Neuronal stem cell (in vitro differentiated cells): ENCODE data around the gene KLB.
"Not testable (repeated sequence)": the region's sequence is repeated elsewhere in the genome, so short reads cannot be mapped to it uniquely, and the experiment has no call there.

ENCODE experiments used
- DNase-seq: peaks from one replicate; pipeline ENCODE4 v3.0.0-alpha.2; 2013; ENCODE audit warnings: low spot score
- H2AFZ ChIP-seq: one replicate; pipeline ENCODE4 v1.6.1; 2013; ENCODE audit warnings: mild to moderate bottlenecking, low read length, inconsistent platforms
- H2AK5ac ChIP-seq: 2 replicates; pipeline ENCODE4 v1.6.1; 2013; ENCODE audit warnings: low read depth, mild to moderate bottlenecking, inconsistent platforms, low read length, moderate library complexity, mixed read lengths
- H2BK120ac ChIP-seq: 2 replicates; pipeline ENCODE4 v1.6.1; 2013; ENCODE audit warnings: low read depth, mild to moderate bottlenecking, inconsistent platforms, low read length, moderate library complexity, mixed read lengths
- H2BK12ac ChIP-seq: one replicate; pipeline ENCODE4 v1.6.1; 2013; ENCODE audit warnings: low read length, inconsistent platforms
- H2BK15ac ChIP-seq: 2 replicates; pipeline ENCODE4 v1.6.1; 2013; ENCODE audit warnings: mild to moderate bottlenecking, low read length, inconsistent platforms, mixed read lengths
- H2BK5ac ChIP-seq: one replicate; pipeline ENCODE4 v1.6.1; 2013; ENCODE audit warnings: inconsistent platforms, mild to moderate bottlenecking, low read length, moderate library complexity
- H3K14ac ChIP-seq: one replicate; pipeline ENCODE4 v1.6.1; 2013; ENCODE audit warnings: low read length, inconsistent platforms
- H3K18ac ChIP-seq: 2 replicates; pipeline ENCODE4 v1.6.1; 2013; ENCODE audit warnings: low read length, inconsistent platforms
- H3K23ac ChIP-seq: 2 replicates; pipeline ENCODE4 v1.6.1; 2013; ENCODE audit warnings: low read depth, mild to moderate bottlenecking, mixed read lengths, low read length, inconsistent platforms; ENCODE audit not compliant: poor library complexity
- H3K27ac ChIP-seq: replicated peaks from 3 replicates; pipeline ENCODE4 v1.5.1; 2013; ENCODE audit warnings: low read length, inconsistent platforms
- H3K27me3 ChIP-seq, 3 experiments: 2 replicates each; pipeline ENCODE4 v1.6.1; 2013; ENCODE audit warnings: low read length in 3 of 3, mild to moderate bottlenecking in 2 of 3, inconsistent platforms in 1 of 3, low read depth in 1 of 3, mixed read lengths in 1 of 3, moderate library complexity in 1 of 3; ENCODE audit not compliant: control insufficient read depth in 3 of 3, insufficient read depth in 3 of 3
- H3K36me3 ChIP-seq, 2 donors: replicated peaks in 1 of 2; 2 replicates each; pipeline ENCODE4 v1.6.1; 2013; ENCODE audit warnings: low read length in 2 of 2; ENCODE audit not compliant: control insufficient read depth in 2 of 2, insufficient read depth in 2 of 2
- H3K4ac ChIP-seq: 2 replicates; pipeline ENCODE4 v1.6.1; 2013; ENCODE audit warnings: inconsistent platforms, mild to moderate bottlenecking, low read length, moderate library complexity
- H3K4me1 ChIP-seq, 2 donors: 1 replicate in 1 of 2; 2 replicates in 1 of 2; pipeline ENCODE4 v1.6.1; 2013; ENCODE audit warnings: low read length in 2 of 2, low read depth in 1 of 2; ENCODE audit not compliant: control insufficient read depth in 2 of 2, insufficient read depth in 1 of 2
- H3K4me2 ChIP-seq: one replicate; pipeline ENCODE4 v1.6.1; 2013; ENCODE audit warnings: mild to moderate bottlenecking, low read length, inconsistent platforms; ENCODE audit not compliant: insufficient read depth, poor library complexity, severe bottlenecking
- H3K4me3 ChIP-seq, 2 donors: 2 replicates each; pipeline ENCODE4 v1.5.1; 2013; ENCODE audit warnings: low read length in 2 of 2, mild to moderate bottlenecking in 2 of 2, inconsistent platforms in 1 of 2, moderate library complexity in 1 of 2
- H3K79me1 ChIP-seq: one replicate; pipeline ENCODE4 v1.6.1; 2013; ENCODE audit warnings: low read depth, mild to moderate bottlenecking, inconsistent platforms, low read length, moderate library complexity
- H3K9ac ChIP-seq: one replicate; pipeline ENCODE4 v1.6.1; 2013; ENCODE audit warnings: mild to moderate bottlenecking, low read depth, low read length, inconsistent platforms; ENCODE audit not compliant: poor library complexity
- H3K9me3 ChIP-seq, 2 donors: replicated peaks in 1 of 2; 2 replicates each; pipeline versions ENCODE3 to v1.6.1; 2013; ENCODE audit warnings: low read length in 2 of 2, mild to moderate bottlenecking in 2 of 2, inconsistent platforms in 1 of 2, low read depth in 1 of 2, mixed read lengths in 1 of 2, moderate library complexity in 1 of 2; ENCODE audit not compliant: control insufficient read depth in 2 of 2, insufficient read depth in 1 of 2
- H4K8ac ChIP-seq: one replicate; pipeline ENCODE4 v1.6.1; 2013; ENCODE audit warnings: low read depth, mild to moderate bottlenecking, inconsistent platforms, low read length, moderate library complexity
- H4K91ac ChIP-seq: one replicate; pipeline ENCODE4 v1.6.1; 2013; ENCODE audit warnings: low read length, low read depth, mild to moderate bottlenecking, inconsistent platforms; ENCODE audit not compliant: poor library complexity
- WGBS, 2 donors: extraction: QIAGEN DNeasy Blood & Tissue Kit; methylation state at CpG; one replicate each; pipeline ENCODE4 v1.1.7; 2013; ENCODE audit warnings: missing lambda C conversion rate in 2 of 2, mixed read lengths in 1 of 2; ENCODE audit not compliant: insufficient read length in 2 of 2, insufficient replicate concordance in 1 of 2; ENCODE audit errors: extremely low coverage in 2 of 2; 5-methylcytosine and 5-hydroxymethylcytosine counted together

KLB gene

DNA sequence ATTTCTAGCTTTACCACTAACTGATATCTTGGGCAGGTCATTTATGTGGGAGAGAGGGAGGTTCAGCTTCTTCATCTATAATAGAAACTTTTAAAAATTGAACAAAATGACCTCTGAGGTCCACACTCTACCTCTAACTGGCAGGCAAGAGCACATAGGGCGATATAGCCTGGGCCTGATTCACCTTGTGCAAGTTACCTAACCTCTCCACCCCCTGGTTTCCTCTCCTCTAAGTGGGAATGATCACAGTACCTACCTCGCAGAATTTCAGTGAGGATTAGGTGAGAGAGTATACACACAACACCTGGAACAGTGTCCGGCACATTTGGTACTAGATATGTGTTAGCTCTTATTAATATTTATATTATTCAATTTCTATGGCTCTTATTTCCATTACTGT is 15.5 kb downstream of the KLB start:
- no CpG with 5 or more reads among the region's 3 CpGs for WGBS, 2 donors
- no peak overlapping the region for H2BK120ac ChIP-seq
- H3K4me1 ChIP-seq, result no peaks in the 10 kb centered on the region
- H3K4ac ChIP-seq, result no peak overlapping the region
- H2BK15ac ChIP-seq, result no peak overlapping the region
- H4K8ac ChIP-seq, result no peak overlapping the region
- no peak overlapping the region for H3K23ac ChIP-seq
- H3K9ac ChIP-seq, result no peak overlapping the region
- no peaks in the 10 kb centered on the region for H3K79me1 ChIP-seq
- DNase-seq, result no peak
- H3K4me2 ChIP-seq, result no peak overlapping the region
- no peak overlapping the region for H2AFZ ChIP-seq
- H3K27ac ChIP-seq, result no peak overlapping the region
- H2BK5ac ChIP-seq, result no peak overlapping the region
- H3K36me3 ChIP-seq, result no peaks in the 10 kb centered on the region
- no peaks in the 10 kb centered on the region for H3K27me3 ChIP-seq
- no peaks in the 10 kb centered on the region for H3K9me3 ChIP-seq
- H4K91ac ChIP-seq, result no peak overlapping the region
- H2AK5ac ChIP-seq, result no peak overlapping the region
- no peak overlapping the region for H2BK12ac ChIP-seq
- H3K18ac ChIP-seq, result no peak overlapping the region
- H3K14ac ChIP-seq, result no peak overlapping the region
- no peak overlapping the region for H3K4me3 ChIP-seq

GRCh38 chr4:39425297-39425696 is 18.6 kb downstream of the KLB start:
- not testable (repeated sequence) for H3K36me3 ChIP-seq, H2BK120ac ChIP-seq, H3K23ac ChIP-seq, H3K4me1 ChIP-seq, H3K9ac ChIP-seq, H3K4me2 ChIP-seq, DNase-seq, H3K27me3 ChIP-seq, H4K91ac ChIP-seq, H3K4ac ChIP-seq, H3K18ac ChIP-seq, H3K9me3 ChIP-seq, H2AK5ac ChIP-seq, H2AFZ ChIP-seq, H2BK5ac ChIP-seq, H3K27ac ChIP-seq, H2BK15ac ChIP-seq, H3K4me3 ChIP-seq, H3K79me1 ChIP-seq, H2BK12ac ChIP-seq, H4K8ac ChIP-seq, H3K14ac ChIP-seq
- WGBS, 2 donors, result no CpG with 5 or more reads among the region's 1 CpG

DNA sequence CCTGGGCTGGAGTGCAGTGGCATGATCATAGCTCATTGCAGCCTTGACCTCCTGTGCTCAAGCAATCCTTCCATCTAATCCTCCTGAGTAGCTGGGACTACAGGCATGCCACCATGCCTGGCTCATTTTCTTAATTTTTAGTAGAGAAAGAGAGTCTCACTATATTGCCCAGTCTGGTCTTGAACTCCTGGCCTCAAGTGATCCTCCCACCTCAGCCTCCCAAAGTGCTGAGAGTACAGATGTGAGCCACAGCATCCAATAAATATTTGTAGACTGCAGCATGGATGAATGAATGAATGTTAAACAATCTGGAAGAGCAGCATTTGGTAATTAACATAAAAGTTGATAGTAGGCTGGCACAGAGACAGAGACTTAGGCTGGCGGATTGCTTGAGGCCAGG is 20.0 kb downstream of the KLB start:
- no CpG with 5 or more reads among the region's 1 CpG for WGBS, 2 donors
- H3K14ac ChIP-seq, result no peak overlapping the region
- no peak overlapping the region for H3K4me2 ChIP-seq
- H3K4me1 ChIP-seq, result peaks cover 0 to 3% of the 10 kb centered on the region in 2 donors
- no peak overlapping the region for H2AFZ ChIP-seq
- no peak overlapping the region for H3K18ac ChIP-seq
- no peaks in the 10 kb centered on the region for H3K79me1 ChIP-seq
- H3K23ac ChIP-seq, result no peak overlapping the region
- H3K27ac ChIP-seq, result no peak overlapping the region
- H3K9me3 ChIP-seq, result no peaks in the 10 kb centered on the region
- H2BK15ac ChIP-seq, result no peak overlapping the region
- no peak overlapping the region for H3K9ac ChIP-seq
- H3K4ac ChIP-seq, result no peak overlapping the region
- H2BK120ac ChIP-seq, result no peak overlapping the region
- H2BK12ac ChIP-seq, result no peak overlapping the region
- DNase-seq, result no peak
- H2AK5ac ChIP-seq, result no peak overlapping the region
- no peak overlapping the region for H3K4me3 ChIP-seq
- H4K8ac ChIP-seq, result no peak overlapping the region
- no peak overlapping the region for H2BK5ac ChIP-seq
- no peak overlapping the region for H4K91ac ChIP-seq
- H3K36me3 ChIP-seq, result no peaks in the 10 kb centered on the region
- H3K27me3 ChIP-seq, result peaks cover 0 to 3% (median 0%) of the 10 kb centered on the region in 3 experiments

GRCh38 chr4:39427520-39428114 is 20.9 kb downstream of the KLB start:
- Histone ChIP-seq H3K27me3 (peaks cover 0 to 3% (median 0%) of the 10 kb centered on the region in 3 experiments), H3K4me3 (no peak overlapping the region), H3K4ac (no peak overlapping the region), H4K8ac (no peak overlapping the region), H3K36me3 (no peaks in the 10 kb centered on the region), H3K9me3 (no peaks in the 10 kb centered on the region), H3K4me1 (peaks cover 0 to 3% of the 10 kb centered on the region in 2 donors), H3K4me2 (no peak overlapping the region), H2BK12ac (no peak overlapping the region), H4K91ac (no peak overlapping the region), H2BK5ac (no peak overlapping the region), H2BK15ac (no peak overlapping the region), H2AFZ (no peak overlapping the region), H3K9ac (no peak overlapping the region), H3K79me1 (no peaks in the 10 kb centered on the region), H2BK120ac (no peak overlapping the region), H3K14ac (no peak overlapping the region), H3K18ac (no peak overlapping the region), H2AK5ac (no peak overlapping the region), H3K27ac (no peak overlapping the region), H3K23ac (no peak overlapping the region)
- DNase-seq, result no peak
- no CpG with 5 or more reads among the region's 10 CpGs for WGBS, 2 donors
